Activated CD8-positive, alpha-beta T cell treated with anti-CD3 and anti-CD28 coated beads for 36 hours (primary cell): ENCODE results near the gene DVL3. TPM values are rescaled to one million over a fixed set of nuclear protein-coding genes. Genes with fewer than 3 reads are reported as not detected.
A peak's percentile ranks its signal among the peaks of the same experiment; 100 is the strongest.

Experiments
- ATAC-seq: fragments of 200-7000 bp; cut with Tn5 transposase; one replicate; pipeline ENCODE4 v1.10.0; 2021; ENCODE audit warnings: mild to moderate bottlenecking, moderate library complexity
- CTCF ChIA-PET: fragments of 350-600 bp; sonication (Branson Sonifier 250); formaldehyde crosslinking; loops from one replicate; lab custom pipeline; 2021; ENCODE audit warnings: antibody characterized with exemption; lab: Charles Lee
- POLR2A ChIA-PET: fragments of 350-600 bp; sonication (Branson Sonifier 250); formaldehyde crosslinking; loops from one replicate; lab custom pipeline; 2021; ENCODE audit warnings: antibody characterized with exemption; lab: Charles Lee
- DNase-seq: peaks from one replicate; pipeline ENCODE4 v3.0.0-alpha.2; 2020
- H3K27ac Mint-ChIP-seq: one replicate; pipeline ENCODE4 v1.8.0; 2021; ENCODE audit warnings: mild to moderate bottlenecking, mixed read lengths
- H3K27me3 Mint-ChIP-seq: one replicate; pipeline ENCODE4 v1.8.0; 2021; ENCODE audit warnings: mixed read lengths
- H3K36me3 Mint-ChIP-seq: one replicate; pipeline ENCODE4 v1.8.0; 2021; ENCODE audit warnings: low read depth, mixed read lengths
- H3K4me1 Mint-ChIP-seq: one replicate; pipeline ENCODE4 v1.8.0; 2021; ENCODE audit warnings: low read depth, mixed read lengths
- H3K4me3 Mint-ChIP-seq: one replicate; pipeline ENCODE4 v1.8.0; 2021; ENCODE audit warnings: mild to moderate bottlenecking, moderate library complexity, mixed read lengths
- H3K9me3 Mint-ChIP-seq: one replicate; pipeline ENCODE4 v1.8.0; 2021; ENCODE audit warnings: mixed read lengths
- CTCF ChIP-seq: fragments of 200-600 bp; IDR thresholded peaks from one replicate; pipeline ENCODE4 v1.8.0; 2022; ENCODE audit warnings: antibody characterized with exemption, mild to moderate bottlenecking
- intact Hi-C: fragments of 100-400 bp; cut with micrococcal nuclease; formaldehyde crosslinking; loops from one replicate; pipeline ENCODE4 v1.10.0; 2022
- total RNA-seq, 2 experiments: library from RNA; stranded (reverse); gene quantifications; one replicate each; pipeline ENCODE4 v1.2.3, GENCODE V29; 2021

Gene DVL3
- total RNA-seq, 2 experiments from 2014 or later: 21.2 to 25.9 TPM

- no peak for TF ChIP-seq CTCF
- no peaks in the 10 kb centered on the region for H3K9me3 Mint-ChIP-seq
- DNase-seq (no peak), ATAC-seq (no peak)
- ChIA-PET POLR2A (no interaction called here), CTCF (interaction anchor here (1.7 kb wide), 1 partner anchor 19 kb away, joined by 4 read pairs; no protein-coding TSS in a partner anchor)
- intact Hi-C loops: no loop called here
- no peak overlapping the region for H3K4me3 Mint-ChIP-seq
- no peaks in the 10 kb centered on the region for H3K27me3 Mint-ChIP-seq
- H3K27ac Mint-ChIP-seq: no peak overlapping the region
- no peaks in the 10 kb centered on the region for H3K4me1 Mint-ChIP-seq
- no peaks in the 10 kb centered on the region for H3K36me3 Mint-ChIP-seq
Measured at GRCh38 chr3:184126006-184126405, 29.2 kb upstream of the DVL3 start.

- intact Hi-C loops: no loop called here
- ChIA-PET CTCF (interaction anchor here (1.1 kb wide), 1 partner anchor 20 kb away, joined by 5 read pairs; no protein-coding TSS in a partner anchor), POLR2A (no interaction called here)
- peak; percentile 24 for TF ChIP-seq CTCF
- Mint-ChIP-seq H3K36me3 (no peaks in the 10 kb centered on the region), H3K9me3 (no peaks in the 10 kb centered on the region), H3K4me1 (peaks cover 7% of the 10 kb centered on the region), H3K27me3 (no peaks in the 10 kb centered on the region), H3K27ac (no peak overlapping the region), H3K4me3 (no peak overlapping the region)
- DNase-seq: peak; percentile 43
- ATAC-seq: peak; percentile 67
Measured at GRCh38 chr3:184129012-184129411, 26.2 kb upstream of the DVL3 start.

DNA sequence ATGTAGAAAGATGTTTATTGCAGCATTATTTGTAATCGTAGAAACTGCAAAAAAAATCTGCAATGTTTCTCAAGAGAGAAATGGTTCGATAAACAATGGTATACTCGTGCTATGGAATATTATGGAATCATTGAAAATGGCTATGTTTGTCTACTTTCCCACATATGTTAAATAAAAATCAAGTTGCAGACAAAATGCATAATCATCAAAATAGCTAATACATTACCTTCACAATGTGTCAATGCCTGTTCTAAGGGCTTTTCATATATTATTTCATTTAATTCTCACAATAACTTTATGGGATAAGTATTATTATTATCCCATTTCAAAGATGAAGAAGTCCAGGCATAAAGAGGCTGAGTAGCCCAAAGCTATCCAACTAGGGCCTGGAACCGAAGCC, 22.2 kb upstream of the DVL3 start:
- intact Hi-C loops: loop anchor here (10.0 kb wide), 1 partner anchor 238 kb away; no protein-coding TSS in a partner anchor
- Mint-ChIP-seq H3K9me3 (no peaks in the 10 kb centered on the region), H3K27me3 (no peaks in the 10 kb centered on the region), H3K27ac (no peak overlapping the region), H3K4me3 (no peak overlapping the region), H3K36me3 (peaks cover 15% of the 10 kb centered on the region), H3K4me1 (peaks cover 27% of the 10 kb centered on the region)
- TF ChIP-seq CTCF: no peak
- POLR2A ChIA-PET: interaction anchor here (0.6 to 3.6 kb wide), 3 partner anchors 12 to 117 kb away, joined by 3 to 40 read pairs (median 5); no protein-coding TSS in a partner anchor
- DNase-seq (no peak), ATAC-seq (no peak)
- CTCF ChIA-PET: interaction anchor here (1.1 to 1.8 kb wide), 3 partner anchors 12 to 237 kb away, joined by 3 to 6 read pairs (median 5); no protein-coding TSS in a partner anchor

DNA sequence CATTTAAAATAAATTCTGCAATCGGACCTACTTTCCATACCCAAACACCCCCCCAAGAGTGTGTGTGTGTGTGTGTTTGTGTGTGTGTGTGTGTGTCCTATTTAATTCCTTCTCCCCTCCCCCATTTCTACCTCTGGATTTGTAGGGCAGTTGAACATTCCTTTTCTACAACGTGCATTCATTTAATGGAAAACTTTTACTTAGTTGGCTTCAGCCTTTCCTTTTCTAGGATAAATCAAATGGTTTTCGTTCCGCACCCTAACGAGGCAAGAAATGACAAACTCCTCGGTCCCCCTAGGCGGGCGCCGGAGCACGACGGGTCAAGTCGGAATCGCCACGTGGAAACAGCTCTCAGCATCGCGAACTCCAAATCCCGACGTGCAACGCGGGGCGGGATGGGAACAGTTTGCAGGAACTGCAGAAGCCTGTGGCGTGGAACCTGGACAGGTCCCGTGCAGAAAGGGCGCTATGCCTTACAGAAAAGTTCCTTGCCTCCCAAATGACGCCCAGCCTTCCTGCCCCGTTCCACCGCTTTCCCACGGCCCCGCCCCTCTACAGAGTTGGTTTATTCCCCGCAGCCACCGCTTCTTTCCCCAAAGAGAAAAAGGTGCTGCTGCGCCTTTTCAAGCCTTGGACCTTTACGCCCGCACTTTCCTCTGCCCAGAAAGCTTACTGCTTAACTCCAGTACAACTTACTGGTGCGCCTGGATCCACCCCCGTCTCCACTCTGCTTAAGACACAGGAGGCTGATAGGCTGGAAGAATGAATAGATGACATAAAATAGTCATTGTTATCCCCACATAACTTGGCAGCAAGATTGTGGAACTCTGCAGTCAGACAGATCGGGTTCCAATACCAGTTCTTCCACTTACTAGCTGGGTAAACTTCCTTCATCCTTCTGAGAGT, 21.1 kb upstream of the DVL3 start:
- Mint-ChIP-seq H3K27me3 (no peaks in the 10 kb centered on the region), H3K4me1 (peaks cover 28% of the 10 kb centered on the region), H3K36me3 (peaks cover 17% of the 10 kb centered on the region), H3K4me3 (peak overlapping the region; percentile 88), H3K27ac (peak overlapping the region; percentile 91), H3K9me3 (no peaks in the 10 kb centered on the region)
- CTCF ChIA-PET: interaction anchor here (0.8 to 1.8 kb wide), 10 partner anchors 10 to 249 kb away, joined by 3 to 6 read pairs (median 4); partner anchors contain the start of genes ABCC5, AP2M1 and PARL
- DNase-seq (peak; percentile 70), ATAC-seq (peak; percentile 36)
- no peak for TF ChIP-seq CTCF
- POLR2A ChIA-PET: interaction anchor here (0.7 to 3.6 kb wide), 5 partner anchors 11 to 435 kb away, joined by 3 to 40 read pairs (median 3); no protein-coding TSS in a partner anchor
- intact Hi-C loops: loop anchor here (2.0 to 10.0 kb wide), 2 partner anchors 115 to 239 kb away; partner anchors contain the start of genes ALG3 and EEF1AKMT4
